SHP77 treated with DMSO at 0.1 percent for 48 hours (cell line): ENCODE data around the gene MXRA8.

ENCODE experiments used
- DNase-seq: peaks from one replicate; lab custom pipeline; 2025; lab: John Stamatoyannopoulos, UW

The MXRA8 gene

DNA sequence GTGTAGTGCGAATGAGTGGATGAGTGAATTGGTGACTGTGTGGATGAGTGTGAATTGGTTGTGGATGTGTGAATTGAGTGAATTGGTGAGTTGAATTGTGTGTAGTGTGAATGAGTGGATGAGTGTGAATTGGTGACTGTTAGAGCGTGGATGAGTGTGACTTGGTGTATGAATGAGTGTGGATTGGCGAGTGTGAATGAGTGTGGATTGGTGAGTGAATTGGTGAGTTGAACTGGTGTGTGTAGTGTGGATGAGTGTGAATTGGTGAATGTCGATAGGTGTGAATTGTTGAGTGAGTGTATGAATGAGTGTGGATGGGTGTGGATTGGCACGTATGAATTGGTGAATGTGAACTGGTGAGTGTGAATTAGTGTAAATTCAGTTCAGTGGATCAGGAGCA lies 9.0 kb upstream of the MXRA8 start:
- DNase-seq: no peak

DNA sequence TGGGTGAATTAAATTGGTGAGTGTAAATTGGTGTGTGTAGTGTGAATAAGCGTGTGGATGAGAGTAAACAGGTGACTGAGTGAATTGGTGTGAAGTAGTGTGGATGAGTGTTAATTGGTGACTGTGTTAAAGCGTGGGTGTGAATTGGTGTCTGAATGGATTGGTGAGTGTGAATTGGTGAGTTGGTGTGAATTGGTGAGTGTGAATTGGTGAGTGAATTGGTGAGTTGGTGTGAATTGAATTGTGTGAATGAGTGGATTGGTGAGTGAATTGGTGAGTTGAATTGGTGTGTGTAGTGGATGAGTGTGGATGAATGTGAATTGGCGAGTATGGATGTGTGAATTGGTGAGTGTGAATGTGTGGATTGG lies 8.3 kb upstream of the MXRA8 start:
- DNase-seq: no peak

DNA sequence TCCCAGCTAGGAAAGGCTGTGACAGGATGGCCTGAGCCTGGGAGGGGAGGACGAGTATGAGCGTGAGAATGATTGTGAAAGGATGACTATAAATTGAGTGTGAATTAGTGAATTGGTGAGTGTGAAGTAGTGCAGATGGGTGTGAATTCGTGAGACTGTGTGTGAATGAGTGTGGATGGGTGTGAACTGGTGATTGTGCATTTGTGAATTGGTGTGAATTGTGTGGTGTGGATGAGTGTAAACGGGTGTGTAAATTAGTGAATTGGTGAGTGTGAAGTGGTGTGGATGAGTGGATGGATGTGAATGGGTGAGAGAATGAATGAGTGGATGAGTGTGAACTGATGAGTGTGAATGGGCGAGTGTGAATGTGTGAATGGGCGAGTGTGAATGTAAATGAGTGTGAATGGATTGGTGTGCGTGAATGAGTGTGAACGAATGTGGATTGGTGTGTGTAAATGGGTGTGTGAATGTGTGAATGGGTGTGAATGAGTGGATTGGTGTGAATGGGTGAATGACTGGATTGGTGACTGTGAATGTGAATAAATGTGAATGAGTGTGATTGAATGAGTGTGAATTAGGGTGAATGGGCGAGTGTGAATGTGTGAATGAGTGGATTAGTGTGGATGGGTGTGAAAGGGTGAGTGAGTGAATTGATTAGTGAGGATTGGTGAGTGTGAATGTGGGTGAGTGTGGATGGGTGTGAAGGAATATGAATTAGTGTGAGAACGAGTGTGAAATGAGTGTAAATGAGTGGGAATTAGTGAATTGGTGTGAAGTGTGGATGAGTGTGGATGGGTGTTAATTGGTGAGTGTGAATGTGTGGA lies 7.7 kb upstream of the MXRA8 start:
- DNase-seq: no peak

DNA sequence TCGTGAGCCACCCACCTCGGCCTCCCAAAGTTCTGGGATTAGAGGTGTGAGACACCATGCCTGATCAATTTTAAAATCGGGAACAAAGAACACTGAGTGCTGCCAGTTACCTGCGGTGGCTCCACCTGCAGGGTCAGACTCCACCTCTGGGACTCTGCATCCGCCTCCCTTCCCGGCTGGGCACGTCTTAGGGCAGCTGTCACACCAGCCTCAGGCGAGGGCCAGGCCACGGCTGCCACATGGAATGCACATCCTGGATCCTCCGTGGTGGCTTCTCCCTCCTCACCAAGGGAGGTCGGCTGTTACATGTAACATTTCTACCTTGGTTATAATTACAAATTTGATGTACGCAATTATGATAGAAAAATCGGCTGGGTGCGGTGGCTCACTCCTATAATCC lies 5.9 kb upstream of the MXRA8 start:
- DNase-seq: no peak

- DNase-seq: no peak
Observed at GRCh38 chr1:1361982-1362423, 3.6 kb upstream of the MXRA8 start.

- no peak for DNase-seq
Observed at GRCh38 chr1:1361233-1361981, 3.1 kb upstream of the MXRA8 start.

DNA sequence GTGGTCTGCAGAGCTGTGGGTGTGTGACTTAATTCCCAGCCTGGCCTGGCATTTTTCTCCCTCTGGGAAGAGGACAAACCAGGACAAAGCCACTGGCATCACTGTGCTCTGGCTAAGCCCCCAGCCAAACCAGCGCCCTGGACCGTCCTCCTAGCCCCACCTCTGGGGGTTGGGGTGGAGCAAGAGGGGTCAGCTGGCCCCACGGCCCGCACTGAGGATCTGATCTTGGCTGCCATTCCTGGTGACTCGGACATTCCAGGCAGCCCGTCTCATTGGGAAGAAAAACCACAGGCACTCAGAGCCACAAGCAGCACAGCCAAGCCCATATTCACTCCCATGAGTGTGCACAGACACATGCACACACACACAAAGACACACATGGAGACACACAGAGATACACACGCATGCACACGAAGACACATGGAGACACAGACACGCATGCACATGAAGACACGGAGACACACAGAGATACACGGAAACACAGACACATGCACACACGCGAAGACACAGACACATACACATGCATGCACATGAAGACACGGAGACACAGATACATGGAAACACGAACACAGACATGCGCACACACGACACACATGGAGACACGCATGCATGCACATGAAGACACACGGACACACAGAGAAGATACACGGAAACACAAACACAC lies 2.3 kb upstream of the MXRA8 start:
- DNase-seq: no peak

GRCh38 chr1:1359664-1360468 lies 1.5 kb upstream of the MXRA8 start:
- DNase-seq: no peak

DNA sequence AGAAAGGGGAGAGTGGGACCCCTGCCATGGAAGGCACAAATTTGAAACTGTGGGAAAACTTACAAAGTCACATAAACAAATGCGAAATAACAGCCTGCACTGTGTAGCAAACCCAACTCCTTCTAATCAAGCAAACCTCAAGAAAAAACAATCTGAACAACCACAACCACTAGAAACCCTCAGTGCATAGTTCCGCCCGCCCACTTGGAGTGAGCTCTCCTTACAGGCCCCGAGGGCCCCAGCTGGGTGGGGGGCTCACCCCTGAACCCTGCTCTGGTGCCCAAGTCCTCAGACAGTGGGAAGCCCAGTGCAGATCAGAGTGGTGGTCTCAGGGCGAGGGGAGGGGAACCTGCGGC lies 931 bp upstream of the MXRA8 start:
- DNase-seq: no peak

DNA sequence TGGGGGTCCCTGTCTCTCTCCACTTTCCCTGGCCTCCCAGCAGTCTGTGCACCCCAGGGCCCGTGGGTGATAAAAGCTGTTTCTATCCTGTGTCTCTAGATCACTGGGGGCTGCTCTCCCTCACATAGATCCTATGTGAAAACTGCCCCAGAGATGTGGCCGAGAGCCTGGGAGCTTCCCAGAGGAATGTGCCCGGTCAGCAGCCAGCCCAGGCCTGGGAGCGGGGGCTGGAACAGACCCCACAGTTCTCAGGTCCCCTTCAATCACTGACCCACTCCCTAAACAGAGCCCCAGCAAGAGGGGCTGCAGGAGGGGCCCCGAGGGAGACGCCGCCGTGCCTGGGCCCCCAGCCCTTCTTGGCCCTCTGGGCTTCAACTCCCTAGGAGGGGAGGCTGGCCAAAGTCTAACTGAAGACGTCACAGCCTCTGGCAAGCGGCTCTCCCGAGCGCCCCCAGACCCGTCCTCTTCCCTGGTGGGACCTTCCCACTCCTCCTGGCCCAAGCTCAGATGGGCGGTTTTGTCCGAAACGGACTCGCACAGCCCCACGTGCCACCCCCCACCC lies 403 bp downstream of the MXRA8 start:
- DNase-seq: no peak

- no peak for DNase-seq
Observed at GRCh38 chr1:1356796-1357401, 1.5 kb downstream of the MXRA8 start.

- DNase-seq: no peak
Observed at GRCh38 chr1:1356166-1356795, 2.1 kb downstream of the MXRA8 start.

- no peak for DNase-seq
Observed at GRCh38 chr1:1355416-1355815, 2.9 kb downstream of the MXRA8 start.

DNA sequence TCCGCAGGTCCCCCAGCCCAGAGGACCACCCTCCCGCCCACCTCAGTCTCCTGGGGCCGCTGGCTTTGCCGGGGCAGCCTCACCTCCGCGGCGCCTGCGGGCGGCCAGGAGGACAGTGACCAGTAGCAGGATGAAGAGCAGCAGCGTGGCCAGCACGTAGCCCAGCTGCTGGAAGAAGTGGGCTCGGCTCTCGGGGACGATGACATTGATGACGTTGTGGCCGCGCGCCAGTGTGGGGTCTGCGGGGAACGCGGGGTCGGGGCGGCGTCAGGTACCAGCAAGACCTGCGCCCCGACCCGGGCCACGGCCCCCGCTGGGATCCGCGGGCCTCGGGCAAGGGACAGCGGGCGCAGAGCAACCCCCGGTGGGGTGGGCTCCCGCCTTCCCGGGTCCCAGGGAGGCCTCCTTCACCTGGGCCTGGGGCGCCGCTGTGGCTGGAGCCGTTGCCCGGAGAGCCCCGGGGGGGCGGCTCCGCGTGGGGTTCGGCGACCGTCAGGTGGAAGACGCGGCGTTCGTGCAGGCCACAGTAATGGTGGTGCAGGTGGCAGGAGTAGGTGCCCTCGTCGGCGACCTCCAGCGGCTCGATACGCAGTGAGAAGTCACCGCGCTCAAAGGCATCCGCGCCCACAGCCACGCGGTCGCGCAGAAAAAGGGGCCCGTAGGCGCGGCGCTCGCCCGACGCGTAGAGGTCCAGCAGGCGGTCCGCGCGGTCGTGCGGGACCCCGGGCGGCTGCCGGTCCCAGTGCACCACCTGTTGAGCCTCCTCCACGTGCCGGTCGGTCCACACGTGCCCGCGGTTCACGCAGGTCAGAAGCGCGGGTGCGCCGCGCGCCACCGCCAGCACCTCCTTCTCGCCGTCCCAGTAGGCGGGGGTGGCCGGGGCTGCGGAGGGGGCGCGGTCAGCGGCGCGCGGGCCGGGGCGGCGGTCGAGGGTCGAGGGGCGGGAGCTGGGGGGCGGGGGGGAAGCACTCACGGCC lies 3.8 kb downstream of the MXRA8 start:
- DNase-seq: no peak

GRCh38 chr1:1353389-1354151 lies 4.8 kb downstream of the MXRA8 start:
- no peak for DNase-seq

DNA sequence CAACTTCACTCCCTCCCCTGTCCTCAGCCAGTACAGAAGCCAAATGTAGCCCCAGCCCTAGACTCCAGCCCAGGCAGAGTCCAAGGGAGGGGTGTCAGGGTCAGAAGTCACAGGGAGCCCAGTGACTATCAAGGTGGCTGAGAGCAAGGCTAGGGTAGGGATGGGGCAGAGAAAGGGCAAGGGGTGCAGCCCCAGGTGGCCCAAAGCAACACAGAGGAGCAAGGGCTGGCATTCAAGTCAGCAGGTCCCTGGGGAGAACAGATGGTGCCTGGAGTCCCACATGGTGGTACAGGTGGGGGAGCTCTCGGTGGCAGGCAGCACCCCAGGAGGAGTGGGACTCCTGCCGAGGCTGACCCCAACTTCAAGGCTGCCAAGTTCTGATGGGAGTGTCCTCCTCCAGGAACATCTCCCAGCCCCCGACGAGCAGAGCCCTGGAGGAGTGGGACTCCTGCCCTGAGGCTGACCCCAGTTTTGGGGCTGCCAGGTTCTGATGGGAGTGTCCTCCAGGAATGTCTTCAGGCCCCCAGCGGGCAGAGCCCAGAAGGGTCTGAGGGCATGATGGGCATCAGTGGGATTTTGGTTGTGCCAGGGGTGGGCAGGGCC lies 5.5 kb downstream of the MXRA8 start:
- no peak for DNase-seq

DNA sequence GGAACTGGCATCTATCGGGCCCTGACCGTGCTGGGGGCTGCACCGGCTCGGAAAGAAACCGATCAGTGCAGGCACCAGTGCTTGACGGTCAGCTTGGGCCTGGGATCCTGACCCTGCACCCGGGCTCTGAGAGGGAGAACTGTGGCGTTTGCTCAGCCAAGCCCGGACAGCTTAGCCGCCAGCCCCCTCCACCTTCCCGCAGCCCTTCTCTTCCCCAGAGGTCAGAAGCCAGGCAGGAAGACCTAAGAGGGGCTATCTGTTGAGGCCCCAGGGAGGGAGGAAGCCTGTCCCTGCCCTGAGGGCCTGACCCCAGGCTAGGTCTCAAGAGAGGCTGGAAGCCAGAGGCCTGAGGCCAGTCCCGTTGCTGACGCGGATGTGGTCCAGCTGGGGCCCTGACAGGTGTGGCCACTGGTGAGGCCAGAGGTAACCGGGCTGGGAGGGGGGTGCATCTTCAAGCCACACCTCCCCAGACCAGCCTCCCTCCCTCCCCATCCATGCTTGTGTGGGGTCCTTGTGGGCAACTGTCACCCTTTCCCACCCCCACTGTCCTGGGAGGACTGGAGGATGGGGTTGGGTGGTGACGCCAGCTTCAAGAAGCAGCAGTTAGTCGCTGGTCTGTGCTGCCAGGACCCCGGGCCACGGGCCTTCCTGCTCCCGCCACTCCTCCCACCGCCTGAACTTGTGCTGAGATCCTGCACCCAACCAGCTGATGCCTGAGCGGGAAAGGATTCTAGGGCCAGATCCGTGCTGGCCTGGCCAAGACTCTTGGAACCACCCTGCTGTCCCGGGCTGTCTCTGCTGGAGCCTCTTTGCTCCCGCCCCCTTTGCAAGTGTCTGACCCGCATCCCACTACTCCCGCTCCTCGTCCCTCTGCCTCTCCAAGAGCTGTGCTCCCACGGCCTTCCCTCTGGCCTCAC lies 6.6 kb downstream of the MXRA8 start:
- DNase-seq: no peak
